Karpas-422 (cell line): Measurements from ENCODE around the gene ABHD13. TPM values are rescaled to one million over a fixed set of nuclear protein-coding genes. Genes with fewer than 3 reads are reported as not detected.
"Not testable (repeated sequence)": the region's sequence is repeated elsewhere in the genome, so short reads cannot be mapped to it uniquely, and the experiment has no call there.

ENCODE experiments used
- DNase-seq: peaks from one replicate; pipeline ENCODE4 v3.0.0-alpha.2; 2015
- H2AFZ ChIP-seq: fragments of 200-600 bp; sonication (generic); 2 replicates; pipeline ENCODE4 v1.6.1; 2014; ENCODE audit warnings: antibody characterized with exemption, low read length, mixed read lengths
- H3K27ac ChIP-seq: fragments of 200-600 bp; sonication (generic); 2 replicates; pipeline ENCODE4 v1.5.1; 2014; ENCODE audit warnings: mild to moderate bottlenecking, low read length, moderate library complexity
- H3K27me3 ChIP-seq: fragments of 200-600 bp; sonication (generic); 2 replicates; pipeline ENCODE4 v1.6.1; 2014; ENCODE audit warnings: low read length, mixed read lengths
- H3K36me3 ChIP-seq: fragments of 200-600 bp; sonication (generic); 2 replicates; pipeline ENCODE4 v1.6.1; 2014; ENCODE audit warnings: low read length, mixed read lengths; ENCODE audit not compliant: insufficient read depth
- H3K4me1 ChIP-seq: fragments of 200-600 bp; sonication (generic); 2 replicates; pipeline ENCODE4 v1.6.1; 2014; ENCODE audit warnings: mild to moderate bottlenecking, low read length, mixed read lengths
- H3K4me2 ChIP-seq: fragments of 200-600 bp; sonication (generic); 2 replicates; pipeline ENCODE4 v1.6.1; 2014; ENCODE audit warnings: low read length, low read depth, mild to moderate bottlenecking; ENCODE audit not compliant: poor library complexity, severe bottlenecking
- H3K4me3 ChIP-seq: fragments of 200-600 bp; sonication (generic); 2 replicates; pipeline ENCODE4 v1.5.1; 2014; ENCODE audit warnings: mild to moderate bottlenecking, antibody characterized with exemption, low read length, mixed read lengths
- H3K79me2 ChIP-seq: fragments of 200-600 bp; sonication (generic); 2 replicates; pipeline ENCODE4 v1.6.1; 2014; ENCODE audit warnings: mild to moderate bottlenecking, low read length, mixed read lengths
- H3K9ac ChIP-seq: fragments of 200-600 bp; sonication (generic); 2 replicates; pipeline ENCODE4 v1.6.0; 2014; ENCODE audit warnings: low read length
- H3K9me2 ChIP-seq: fragments of 200-600 bp; sonication (generic), shearing (Covaris generic); replicated peaks from 2 replicates; pipeline ENCODE4 v1.6.0; 2014; ENCODE audit warnings: mild to moderate bottlenecking, low read length, moderate library complexity; ENCODE audit not compliant: insufficient read depth
- H3K9me3 ChIP-seq: fragments of 300-700, 200-600 bp; sonication (generic); 2 replicates; pipeline ENCODE4 v1.6.1; 2014; ENCODE audit warnings: low read length, mixed read lengths
- H4K20me1 ChIP-seq: fragments of 200-600 bp; sonication (generic); 2 replicates; pipeline ENCODE4 v1.6.1; 2014; ENCODE audit warnings: mild to moderate bottlenecking, antibody characterized with exemption, low read length, low read depth; ENCODE audit not compliant: insufficient read depth
- total RNA-seq: library from RNA; depleted of rRNA; stranded (reverse); fragments of >200 nt; shearing (Covaris generic); gene quantifications from 2 replicates; pipeline ENCODE4 v1.2.3, GENCODE V29; 2014; ENCODE audit warnings: low replicate concordance

Gene ABHD13
- total RNA-seq, 1 experiment from 2014 or later = 10.3 TPM

- peaks cover 26% of the 10 kb centered on the region for H3K36me3 ChIP-seq
- H3K9ac ChIP-seq = no peak overlapping the region
- H3K79me2 ChIP-seq = peaks cover 87% of the 10 kb centered on the region
- peaks cover 3% of the 10 kb centered on the region; the same call in 1 of the 2 replicates for H4K20me1 ChIP-seq
- peaks cover 13% of the 10 kb centered on the region for H3K4me1 ChIP-seq
- no peaks in the 10 kb centered on the region for H3K27me3 ChIP-seq
- H3K27ac ChIP-seq = no peak overlapping the region
- no peaks in the 10 kb centered on the region for H3K9me3 ChIP-seq
- H2AFZ ChIP-seq = no peak overlapping the region
- H3K4me3 ChIP-seq = no peak overlapping the region
- DNase-seq = peak; percentile 82
- H3K4me2 ChIP-seq = no peak overlapping the region
- no peaks in the 10 kb centered on the region for H3K9me2 ChIP-seq
These were observed 9.6 kb downstream of the ABHD13 start for GRCh38 chr13:108227651-108228272.

GRCh38 chr13:108230377-108230776 lies 12.2 kb downstream of the ABHD13 start:
- Histone ChIP-seq H3K36me3 (peaks cover 32% of the 10 kb centered on the region), H3K9me3 (no peaks in the 10 kb centered on the region), H3K27ac (no peak overlapping the region), H3K4me3 (no peak overlapping the region), H3K79me2 (peaks cover 67% of the 10 kb centered on the region), H3K4me2 (no peak overlapping the region), H4K20me1 (no peaks in the 10 kb centered on the region), H2AFZ (no peak overlapping the region), H3K9me2 (no peaks in the 10 kb centered on the region), H3K27me3 (no peaks in the 10 kb centered on the region), H3K4me1 (peaks cover 13% of the 10 kb centered on the region), H3K9ac (no peak overlapping the region)
- DNase-seq = no peak

GRCh38 chr13:108249150-108249549 lies 31.0 kb downstream of the ABHD13 start:
- Histone ChIP-seq H3K9ac (no peak overlapping the region), H3K27ac (no peak overlapping the region), H4K20me1 (no peaks in the 10 kb centered on the region), H3K4me1 (no peaks in the 10 kb centered on the region), H3K4me3 (no peak overlapping the region), H3K79me2 (no peaks in the 10 kb centered on the region), H3K9me3 (peaks cover 7% of the 10 kb centered on the region), H3K4me2 (no peak overlapping the region), H3K27me3 (no peaks in the 10 kb centered on the region), H2AFZ (no peak overlapping the region), H3K9me2 (no peaks in the 10 kb centered on the region), H3K36me3 (no peaks in the 10 kb centered on the region)
- no peak for DNase-seq

GRCh38 chr13:108257248-108257647 lies 39.1 kb downstream of the ABHD13 start:
- no peaks in the 10 kb centered on the region for H3K9me2 ChIP-seq
- no peak overlapping the region for H3K27ac ChIP-seq

GRCh38 chr13:108263621-108264355 lies 45.6 kb downstream of the ABHD13 start:
- no peak overlapping the region for H3K27ac ChIP-seq
- no peak overlapping the region for H3K4me3 ChIP-seq
- no peaks in the 10 kb centered on the region for H4K20me1 ChIP-seq
- no peak overlapping the region for H3K4me2 ChIP-seq
- no peak overlapping the region for H3K9ac ChIP-seq
- H3K36me3 ChIP-seq = no peaks in the 10 kb centered on the region
- no peak overlapping the region for H2AFZ ChIP-seq
- no peaks in the 10 kb centered on the region for H3K27me3 ChIP-seq
- DNase-seq = no peak
- H3K9me2 ChIP-seq = no peaks in the 10 kb centered on the region
- H3K4me1 ChIP-seq = no peaks in the 10 kb centered on the region
- H3K79me2 ChIP-seq = no peaks in the 10 kb centered on the region
- H3K9me3 ChIP-seq = no peaks in the 10 kb centered on the region

More at GRCh38 chr13:108257248-108257647, 39.1 kb downstream of the ABHD13 start:
- DNase-seq = no peak
- Histone ChIP-seq H3K36me3 (no peaks in the 10 kb centered on the region), H3K4me2 (no peak overlapping the region), H2AFZ (no peak overlapping the region), H3K4me3 (no peak overlapping the region), H3K9me3 (no peaks in the 10 kb centered on the region), H3K9ac (no peak overlapping the region), H3K79me2 (no peaks in the 10 kb centered on the region), H3K4me1 (no peaks in the 10 kb centered on the region), H3K27me3 (no peaks in the 10 kb centered on the region), H4K20me1 (no peaks in the 10 kb centered on the region)

- no peak overlapping the region for H3K4me3 ChIP-seq
- no peaks in the 10 kb centered on the region for H4K20me1 ChIP-seq
- no peaks in the 10 kb centered on the region for H3K9me3 ChIP-seq
- no peaks in the 10 kb centered on the region for H3K9me2 ChIP-seq
- no peak overlapping the region for H2AFZ ChIP-seq
- H3K4me2 ChIP-seq = no peak overlapping the region
- no peak overlapping the region for H3K27ac ChIP-seq
- no peak overlapping the region for H3K9ac ChIP-seq
- H3K4me1 ChIP-seq = peaks cover 13% of the 10 kb centered on the region
- H3K36me3 ChIP-seq = no peaks in the 10 kb centered on the region
- DNase-seq = no peak
- H3K79me2 ChIP-seq = no peaks in the 10 kb centered on the region
- H3K27me3 ChIP-seq = no peaks in the 10 kb centered on the region
These were observed 48.3 kb downstream of the ABHD13 start for GRCh38 chr13:108266321-108266990.

- no peaks in the 10 kb centered on the region for H3K79me2 ChIP-seq
- H4K20me1 ChIP-seq = no peaks in the 10 kb centered on the region
- DNase-seq = no peak
- no peak overlapping the region for H2AFZ ChIP-seq
- H3K9me2 ChIP-seq = no peaks in the 10 kb centered on the region
- H3K27ac ChIP-seq = no peak overlapping the region
- no peak overlapping the region for H3K4me3 ChIP-seq
- H3K4me2 ChIP-seq = no peak overlapping the region
- no peaks in the 10 kb centered on the region for H3K9me3 ChIP-seq
- no peaks in the 10 kb centered on the region for H3K27me3 ChIP-seq
- H3K9ac ChIP-seq = no peak overlapping the region
- peaks cover 13% of the 10 kb centered on the region for H3K4me1 ChIP-seq
- no peaks in the 10 kb centered on the region for H3K36me3 ChIP-seq
These were observed 49.2 kb downstream of the ABHD13 start for GRCh38 chr13:108267347-108267746.

GRCh38 chr13:108267855-108268254 lies 49.7 kb downstream of the ABHD13 start:
- not testable (repeated sequence) for H3K4me2 ChIP-seq, H2AFZ ChIP-seq, DNase-seq, H3K9ac ChIP-seq, H3K9me3 ChIP-seq, H3K27ac ChIP-seq, H3K9me2 ChIP-seq, H3K79me2 ChIP-seq, H4K20me1 ChIP-seq, H3K27me3 ChIP-seq, H3K36me3 ChIP-seq, H3K4me3 ChIP-seq
- H3K4me1 ChIP-seq = peaks cover 13% of the 10 kb centered on the region
